Activated gamma-delta T cell treated with Interleukin-2 at 50 U/mL for 16 hours (primary cell): ENCODE data around the gene ANKLE1.
"Not testable (repeated sequence)": the region's sequence is repeated elsewhere in the genome, so short reads cannot be mapped to it uniquely, and the experiment has no call there.

Source experiments
- DNase-seq: peaks from one replicate; pipeline ENCODE4 v3.0.0-alpha.2; 2020

Gene ANKLE1

GRCh38 chr19:17285415-17286135 is 3.9 kb downstream of the ANKLE1 start:
- DNase-seq = no peak

GRCh38 chr19:17286263-17286662 is 4.6 kb downstream of the ANKLE1 start:
- no peak for DNase-seq

GRCh38 chr19:17286752-17287151 is 5.1 kb downstream of the ANKLE1 start:
- DNase-seq = no peak

GRCh38 chr19:17289489-17289888 is 7.8 kb downstream of the ANKLE1 start:
- no peak for DNase-seq

GRCh38 chr19:17292301-17293074 is 10.8 kb downstream of the ANKLE1 start:
- DNase-seq = peak; percentile 77

- no peak for DNase-seq
These were observed 11.9 kb downstream of the ANKLE1 start for GRCh38 chr19:17293605-17294004.

- no peak for DNase-seq
These were observed 12.6 kb downstream of the ANKLE1 start for GRCh38 chr19:17294051-17294891.

GRCh38 chr19:17295551-17295950 is 13.8 kb downstream of the ANKLE1 start:
- not testable (repeated sequence) for DNase-seq

- DNase-seq = no peak
These were observed 14.6 kb downstream of the ANKLE1 start for GRCh38 chr19:17296273-17296672.

GRCh38 chr19:17296976-17297375 is 15.3 kb downstream of the ANKLE1 start:
- DNase-seq = no peak

- DNase-seq = no peak
These were observed 19.4 kb downstream of the ANKLE1 start for GRCh38 chr19:17300992-17301619.

GRCh38 chr19:17302391-17303166 is 20.9 kb downstream of the ANKLE1 start:
- no peak for DNase-seq

GRCh38 chr19:17303167-17303939 is 21.7 kb downstream of the ANKLE1 start, which contains the start of gene ABHD8:
Gene ABHD8, minus strand, starts transcription at chr19:17303425. Its CDS starts 1,809 bp downstream, at chr19:17301616.
- DNase-seq = peak; percentile 92

GRCh38 chr19:17303940-17304267 is 22.2 kb downstream of the ANKLE1 start:
- DNase-seq = no peak

GRCh38 chr19:17304386-17305215 is 22.9 kb downstream of the ANKLE1 start:
- no peak for DNase-seq

GRCh38 chr19:17305216-17305516 is 23.5 kb downstream of the ANKLE1 start:
- no peak for DNase-seq

- DNase-seq = peak; percentile 94
These were observed 24.0 kb downstream of the ANKLE1 start, which contains the start of gene MRPL34 for GRCh38 chr19:17305517-17306284. Gene MRPL34, plus strand, starts transcription at chr19:17305872. Its CDS starts 21 bp downstream, at chr19:17305893.

- DNase-seq = no peak
These were observed 24.6 kb downstream of the ANKLE1 start for GRCh38 chr19:17306285-17306714.

- DNase-seq = no peak
These were observed 26.2 kb downstream of the ANKLE1 start for GRCh38 chr19:17307876-17308377.
